Hematopoietic multipotent progenitor cell treated with erythropoietin and hydrocortisone succinate and interleukin-3 and kit ligand, for 4 days (in vitro differentiated cells): ENCODE results near the gene RIMBP2.

ENCODE experiments used
- DNase-seq: peaks from one replicate; pipeline ENCODE4 v3.0.0-alpha.2; 2015

Gene RIMBP2

GRCh38 chr12:130454296-130454695 is 261.8 kb downstream of the RIMBP2 start:
- no peak for DNase-seq

GRCh38 chr12:130452546-130452945 is 263.6 kb downstream of the RIMBP2 start:
- DNase-seq, result no peak

- no peak for DNase-seq
Measured at GRCh38 chr12:130451001-130451930, 264.8 kb downstream of the RIMBP2 start.

- no peak for DNase-seq
Measured at GRCh38 chr12:130449291-130449690, 266.8 kb downstream of the RIMBP2 start.

GRCh38 chr12:130448044-130448821 is 267.9 kb downstream of the RIMBP2 start:
- DNase-seq, result no peak

- DNase-seq, result no peak
Measured at GRCh38 chr12:130447655-130447965, 268.5 kb downstream of the RIMBP2 start.

GRCh38 chr12:130446846-130447654 is 269.0 kb downstream of the RIMBP2 start:
- no peak for DNase-seq

GRCh38 chr12:130444986-130445385 is 271.1 kb downstream of the RIMBP2 start:
- DNase-seq, result no peak

- DNase-seq, result no peak
Measured at GRCh38 chr12:130444061-130444460, 272.0 kb downstream of the RIMBP2 start.

- DNase-seq, result no peak
Measured at GRCh38 chr12:130441771-130442760, 274.0 kb downstream of the RIMBP2 start.

- DNase-seq, result no peak
Measured at GRCh38 chr12:130440411-130441080, 275.6 kb downstream of the RIMBP2 start.

GRCh38 chr12:130439250-130439649 is 276.8 kb downstream of the RIMBP2 start:
- DNase-seq, result no peak

- DNase-seq, result no peak
Measured at GRCh38 chr12:130438711-130439110, 277.4 kb downstream of the RIMBP2 start.

- no peak for DNase-seq
Measured at GRCh38 chr12:130438243-130438620, 277.9 kb downstream of the RIMBP2 start.

GRCh38 chr12:130437555-130438242 is 278.4 kb downstream of the RIMBP2 start:
- no peak for DNase-seq

- DNase-seq, result no peak
Measured at GRCh38 chr12:130436741-130437501, 279.2 kb downstream of the RIMBP2 start.

- DNase-seq, result no peak
Measured at GRCh38 chr12:130435826-130436225, 280.3 kb downstream of the RIMBP2 start.

- DNase-seq, result no peak
Measured at GRCh38 chr12:130435331-130435730, 280.8 kb downstream of the RIMBP2 start.

- DNase-seq, result no peak
Measured at GRCh38 chr12:130434560-130434959, 281.5 kb downstream of the RIMBP2 start.

GRCh38 chr12:130433834-130434233 is 282.3 kb downstream of the RIMBP2 start:
- DNase-seq, result no peak
